Peyer's patch (tissue), 4 donors: ENCODE measurements around the gene IRF4. TPM values are rescaled to one million over a fixed set of nuclear protein-coding genes. Genes with fewer than 3 reads are reported as not detected.

Experiments
- DNase-seq, 3 donors: peaks; one replicate each; pipeline ENCODE4 v3.0.0-alpha.2; 2017 to 2019
- H3K27ac ChIP-seq, 4 donors: fragments of 200-600 bp; sonication (generic); one replicate each; pipeline ENCODE4 v1.5.1; 2016 to 2019
- H3K27me3 ChIP-seq, 2 donors: fragments of 200-600 bp; sonication (generic); one replicate each; pipeline ENCODE4 v1.5.1; 2019
- H3K36me3 ChIP-seq, 3 donors: fragments of 200-600 bp; sonication (generic); one replicate each; pipeline ENCODE4 v1.5.1; 2016 to 2019
- H3K4me1 ChIP-seq, 4 donors: fragments of 200-600 bp; sonication (generic); one replicate each; pipeline ENCODE4 v1.5.1; 2016 to 2019
- H3K4me3 ChIP-seq, 4 donors: fragments of 200-600 bp; sonication (generic); 1 replicate in 3 of 4; 2 replicates in 1 of 4; pipeline ENCODE4 v1.5.1; 2016 to 2019; ENCODE audit warnings: mild to moderate bottlenecking in 1 of 4
- H3K9me3 ChIP-seq, 4 donors: fragments of 200-600 bp; sonication (generic); one replicate each; pipeline ENCODE4 v1.5.1; 2016 to 2019; ENCODE audit warnings: mild to moderate bottlenecking in 1 of 4
- POLR2A ChIP-seq, 2 donors: fragments of 450-650 bp; IDR thresholded peaks; one replicate each; pipeline ENCODE4 v1.5.1; 2017; ENCODE audit warnings: antibody characterized with exemption in 2 of 2, mild to moderate bottlenecking in 2 of 2, moderate library complexity in 2 of 2
- total RNA-seq, 4 donors: library from RNA; depleted of rRNA; stranded (reverse); fragments of >200 nt; gene quantifications; one replicate each; pipeline ENCODE4 v1.1.0, GENCODE V29; 2016
- TF ChIP-seq, protein P1 (sequence below), 6 experiments: fragments of 450-650 bp in 4 of 6; fragments of 200-600 bp in 2 of 6; sonication (generic) in 1 of 6; IDR thresholded peaks; one replicate each; pipeline ENCODE4 v1.5.1; 2017 to 2019; ENCODE audit warnings: antibody characterized with exemption in 6 of 6, mild to moderate bottlenecking in 3 of 6, moderate library complexity in 1 of 6

The IRF4 gene
- total RNA-seq, 4 donors from 2014 or later: 0.47 to 57.8 (median 6.9) TPM

GRCh38 chr6:441126-441920, 49.8 kb downstream of the IRF4 start:
- no peaks in the 10 kb centered on the region for H3K27me3 ChIP-seq
- no peak for TF ChIP-seq POLR2A (IDR thresholded peaks at IDR 0.05)
- TF ChIP-seq, protein P1, sequence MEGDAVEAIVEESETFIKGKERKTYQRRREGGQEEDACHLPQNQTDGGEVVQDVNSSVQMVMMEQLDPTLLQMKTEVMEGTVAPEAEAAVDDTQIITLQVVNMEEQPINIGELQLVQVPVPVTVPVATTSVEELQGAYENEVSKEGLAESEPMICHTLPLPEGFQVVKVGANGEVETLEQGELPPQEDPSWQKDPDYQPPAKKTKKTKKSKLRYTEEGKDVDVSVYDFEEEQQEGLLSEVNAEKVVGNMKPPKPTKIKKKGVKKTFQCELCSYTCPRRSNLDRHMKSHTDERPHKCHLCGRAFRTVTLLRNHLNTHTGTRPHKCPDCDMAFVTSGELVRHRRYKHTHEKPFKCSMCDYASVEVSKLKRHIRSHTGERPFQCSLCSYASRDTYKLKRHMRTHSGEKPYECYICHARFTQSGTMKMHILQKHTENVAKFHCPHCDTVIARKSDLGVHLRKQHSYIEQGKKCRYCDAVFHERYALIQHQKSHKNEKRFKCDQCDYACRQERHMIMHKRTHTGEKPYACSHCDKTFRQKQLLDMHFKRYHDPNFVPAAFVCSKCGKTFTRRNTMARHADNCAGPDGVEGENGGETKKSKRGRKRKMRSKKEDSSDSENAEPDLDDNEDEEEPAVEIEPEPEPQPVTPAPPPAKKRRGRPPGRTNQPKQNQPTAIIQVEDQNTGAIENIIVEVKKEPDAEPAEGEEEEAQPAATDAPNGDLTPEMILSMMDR (IDR thresholded peaks at IDR 0.05): no peak
- peak in 1 of 3 donors; percentile 30 for DNase-seq
- H3K9me3 ChIP-seq: no peaks in the 10 kb centered on the region
- H3K4me3 ChIP-seq: no peak overlapping the region
- no peak overlapping the region for H3K27ac ChIP-seq
- no peaks in the 10 kb centered on the region for H3K36me3 ChIP-seq
- no peaks in the 10 kb centered on the region for H3K4me1 ChIP-seq

DNA sequence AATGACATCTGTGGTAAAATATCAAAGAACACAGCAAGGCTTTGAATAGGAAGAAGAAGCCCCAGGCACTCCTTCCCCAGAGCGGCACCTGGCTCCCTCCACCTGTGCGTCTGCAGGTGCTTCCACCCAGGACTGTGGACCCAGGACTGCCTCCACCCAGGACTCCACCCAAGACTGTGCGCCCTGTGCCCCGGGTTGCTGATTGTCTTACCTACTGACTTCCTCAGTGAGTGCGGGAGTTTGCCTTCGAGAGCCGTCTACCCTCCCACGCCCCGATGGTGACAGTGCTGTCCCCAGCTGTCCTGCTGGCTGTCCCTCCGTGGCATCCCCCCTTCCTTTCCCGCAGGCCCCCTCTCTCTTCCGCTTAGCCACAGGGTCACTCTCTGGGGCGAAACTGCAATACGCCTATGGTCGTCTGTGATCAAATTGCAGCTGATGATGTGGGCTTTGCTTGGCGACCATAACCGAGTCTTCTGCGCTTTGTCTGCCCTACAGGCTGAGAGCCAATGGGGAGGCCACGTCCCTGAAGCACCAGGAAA, 52.1 kb downstream of the IRF4 start:
- H3K4me3 ChIP-seq: no peak overlapping the region
- peak in 1 of 3 donors; percentile 37 for DNase-seq
- no peaks in the 10 kb centered on the region for H3K27me3 ChIP-seq
- H3K36me3 ChIP-seq: no peaks in the 10 kb centered on the region
- H3K4me1 ChIP-seq: no peaks in the 10 kb centered on the region
- TF ChIP-seq, protein P1 (IDR thresholded peaks at IDR 0.05): no peak
- TF ChIP-seq POLR2A (IDR thresholded peaks at IDR 0.05): no peak
- H3K27ac ChIP-seq: no peak overlapping the region
- H3K9me3 ChIP-seq: no peaks in the 10 kb centered on the region

DNA sequence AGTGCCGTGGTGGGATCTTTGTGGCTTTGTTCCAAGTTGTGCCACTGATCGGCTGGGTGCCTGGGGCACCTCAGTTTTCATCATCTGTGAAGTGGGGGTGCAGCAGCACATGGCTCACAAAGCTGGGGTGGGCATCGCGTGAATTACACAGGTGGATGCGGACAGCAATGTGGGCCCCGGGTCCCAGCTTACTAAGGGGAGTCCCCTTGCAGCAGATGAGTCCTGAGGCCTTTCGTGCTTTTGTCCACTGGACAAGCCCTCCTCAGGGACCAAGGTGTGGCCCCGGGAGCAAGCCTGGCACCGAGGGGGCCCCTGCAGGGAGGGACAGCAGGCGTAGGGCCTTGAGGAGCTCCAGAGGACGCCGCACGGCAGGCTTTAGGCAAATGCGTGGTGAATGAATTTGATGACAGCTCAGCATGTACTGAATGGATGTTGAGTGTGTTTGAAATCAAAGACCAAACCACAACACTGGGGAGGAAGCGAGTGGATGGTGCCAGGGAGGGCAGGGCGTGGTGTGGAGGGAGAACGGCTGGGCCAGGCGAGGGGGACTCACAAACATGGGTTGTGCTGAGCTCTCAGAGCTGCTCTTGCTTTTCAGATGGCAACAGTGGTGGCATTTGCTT, 53.2 kb downstream of the IRF4 start:
- Histone ChIP-seq H3K27ac (no peak overlapping the region), H3K4me3 (no peak overlapping the region), H3K9me3 (no peaks in the 10 kb centered on the region), H3K27me3 (no peaks in the 10 kb centered on the region), H3K4me1 (no peaks in the 10 kb centered on the region), H3K36me3 (no peaks in the 10 kb centered on the region)
- peak in 2 of 3 donors; percentile 22 to 51 for DNase-seq
- no peak for TF ChIP-seq POLR2A (IDR thresholded peaks at IDR 0.05)
- TF ChIP-seq, protein P1 (IDR thresholded peaks at IDR 0.05): no peak

GRCh38 chr6:445571-446417, 54.2 kb downstream of the IRF4 start:
- Histone ChIP-seq H3K4me3 (no peak overlapping the region), H3K9me3 (no peaks in the 10 kb centered on the region), H3K4me1 (no peaks in the 10 kb centered on the region), H3K27ac (no peak overlapping the region), H3K27me3 (no peaks in the 10 kb centered on the region), H3K36me3 (no peaks in the 10 kb centered on the region)
- TF ChIP-seq, protein P1 (IDR thresholded peaks at IDR 0.05): no peak
- TF ChIP-seq POLR2A (IDR thresholded peaks at IDR 0.05): no peak
- DNase-seq: peak in 1 of 3 donors; percentile 42
